Endothelial cell of umbilical vein (primary cell): ENCODE results near the gene IFIT3. TPM values are rescaled to one million over a fixed set of nuclear protein-coding genes. Genes with fewer than 3 reads are reported as not detected.

Source experiments
- BruUV-seq: library from RNA; stranded (reverse); fragments of 400-500 nt; replicated peaks from 2 replicates; lab custom pipeline; 2021; lab: Mats Ljungman, UMichigan
- CTCF ChIA-PET: fragments of 300-600, 350-600 bp; sonication (Branson Sonifier 250); formaldehyde crosslinking; loops from one replicate; lab custom pipeline; 2021; ENCODE audit warnings: antibody characterized with exemption, inconsistent platforms; lab: Charles Lee
- POLR2A ChIA-PET: fragments of 300-600, 350-600 bp; sonication (Branson Sonifier 250); formaldehyde crosslinking; loops from one replicate; lab custom pipeline; 2021; ENCODE audit warnings: antibody characterized with exemption, inconsistent platforms; lab: Charles Lee
- DNase-seq: peaks from one replicate; pipeline ENCODE4 v3.0.0-alpha.2; 2011; ENCODE audit warnings: low read depth, low spot score
- FAIRE-seq: peaks from 2 replicates; lab custom pipeline; 2011; peaks lifted over from hg19 to GRCh38; lab: Jason Lieb, UNC
- H2AFZ ChIP-seq: 2 replicates; pipeline ENCODE4 v1.6.0; 2012; ENCODE audit warnings: low read depth, low read length, control low read depth, inconsistent platforms
- H3K27ac ChIP-seq: 2 replicates; pipeline ENCODE4 v1.5.1; 2011; ENCODE audit warnings: low read depth, mild to moderate bottlenecking, control low read depth, low read length, moderate library complexity; ENCODE audit not compliant: insufficient read depth
- H3K27me3 ChIP-seq, 2 experiments: 2 replicates each; pipeline versions ENCODE4 v1.6.0 to v1.6.1; 2011; ENCODE audit warnings: low read length in 2 of 2, mixed read lengths in 1 of 2; ENCODE audit not compliant: control insufficient read depth in 2 of 2, insufficient read depth in 2 of 2
- H3K36me3 ChIP-seq, 2 experiments: 2 replicates in 1 of 2; 3 replicates in 1 of 2; pipeline ENCODE4 v1.5.1; 2011; ENCODE audit warnings: low read length in 2 of 2, mild to moderate bottlenecking in 1 of 2, moderate library complexity in 1 of 2; ENCODE audit not compliant: control insufficient read depth in 2 of 2, insufficient read depth in 2 of 2; ENCODE audit errors: extremely low read depth in 1 of 2
- H3K4me1 ChIP-seq: 3 replicates; pipeline ENCODE4 v1.5.1; 2011; ENCODE audit warnings: mild to moderate bottlenecking, low read length; ENCODE audit not compliant: control insufficient read depth, insufficient read depth; ENCODE audit errors: extremely low read depth
- H3K4me2 ChIP-seq: 2 replicates; pipeline ENCODE4 v1.6.1; 2011; ENCODE audit warnings: low read length, control low read depth, mixed read lengths; ENCODE audit not compliant: insufficient read depth
- H3K4me3 ChIP-seq, 3 experiments: fragments of 200-600 bp in 1 of 3; sonication (generic), shearing (Covaris generic) in 1 of 3; replicated peaks in 1 of 3; 2 replicates each; pipeline ENCODE4 v1.5.1; 2011 to 2016; ENCODE audit warnings: control low read depth in 3 of 3, low read length in 3 of 3, mild to moderate bottlenecking in 2 of 3, inconsistent platforms in 1 of 3, low read depth in 1 of 3, moderate library complexity in 1 of 3; ENCODE audit not compliant: insufficient read depth in 1 of 3
- H3K79me2 ChIP-seq: 2 replicates; pipeline ENCODE4 v1.6.0; 2012; ENCODE audit warnings: low read length, inconsistent platforms; ENCODE audit not compliant: control insufficient read depth, insufficient read depth
- H3K9ac ChIP-seq: replicated peaks from 2 replicates; pipeline ENCODE3; 2011; ENCODE audit warnings: low read length, control low read depth; ENCODE audit not compliant: insufficient read depth; ENCODE audit errors: extremely low read depth
- H3K9me1 ChIP-seq: replicated peaks from 3 replicates; pipeline ENCODE4 v1.6.0; 2011; ENCODE audit warnings: mild to moderate bottlenecking, low read length; ENCODE audit not compliant: control insufficient read depth, insufficient read depth; ENCODE audit errors: extremely low read depth
- H3K9me3 ChIP-seq: replicated peaks from 2 replicates; pipeline ENCODE4 v1.5.1; 2012; ENCODE audit warnings: low read length, inconsistent platforms; ENCODE audit not compliant: control insufficient read depth, insufficient read depth
- H4K20me1 ChIP-seq: replicated peaks from 2 replicates; pipeline ENCODE3; 2011; ENCODE audit warnings: mild to moderate bottlenecking, low read length; ENCODE audit not compliant: control insufficient read depth, insufficient read depth; ENCODE audit errors: extremely low read depth
- EZH2 ChIP-seq: IDR thresholded peaks from 2 replicates; pipeline ENCODE4 v1.6.1; 2012; ENCODE audit warnings: borderline replicate concordance, low read depth, mild to moderate bottlenecking, moderate library complexity, low read length, inconsistent platforms; ENCODE audit not compliant: severe bottlenecking
- FOS ChIP-seq: IDR thresholded peaks from 2 replicates; pipeline ENCODE4 v1.6.1; 2011; ENCODE audit warnings: mild to moderate bottlenecking, low read length, moderate library complexity, borderline replicate concordance; ENCODE audit not compliant: insufficient read depth
- GATA2 ChIP-seq: IDR thresholded peaks from 2 replicates; pipeline ENCODE4 v1.7.0; 2011; ENCODE audit warnings: low read depth, mild to moderate bottlenecking, moderate library complexity, mixed read lengths, low read length; ENCODE audit not compliant: insufficient read length, insufficient read depth
- JUN ChIP-seq: IDR thresholded peaks from 2 replicates; pipeline ENCODE4 v1.6.1; 2011; ENCODE audit warnings: borderline replicate concordance, low read depth; ENCODE audit not compliant: insufficient read length, insufficient read depth
- MAX ChIP-seq: IDR thresholded peaks from 2 replicates; pipeline ENCODE4 v1.6.1; 2011; ENCODE audit not compliant: insufficient read depth, insufficient read length
- MYC ChIP-seq: IDR thresholded peaks from one replicate; pipeline ENCODE4 v1.6.1; 2011; ENCODE audit warnings: mild to moderate bottlenecking, low read depth, low read length
- POLR2A ChIP-seq: IDR thresholded peaks from 2 replicates; pipeline ENCODE4 v1.6.1; 2012; ENCODE audit warnings: low read depth, mild to moderate bottlenecking, control low read depth, low read length
- POLR2AphosphoS5 ChIP-seq: IDR thresholded peaks from 2 replicates; pipeline ENCODE4 v1.6.1; 2012; ENCODE audit warnings: low read depth, mild to moderate bottlenecking, control low read depth, low read length, moderate library complexity; ENCODE audit not compliant: insufficient read depth
- dilution Hi-C: fragments of 300-500 bp; cut with MboI; formaldehyde crosslinking; loops from one replicate; pipeline ENCODE4 v1.15.0; 2019; ENCODE audit warnings: low sequenced_read_pairs; ENCODE audit not compliant: extremely low pct_ligation_motif_present
- intact Hi-C: fragments of 100-400 bp; cut with micrococcal nuclease; formaldehyde crosslinking; loops from one replicate; pipeline ENCODE4 v1.10.0; 2022
- polyA plus RNA-seq, 4 experiments: library from polyadenylated mRNA; depleted of rRNA in 3 of 4; stranded (reverse) in 3 of 4; unstranded in 1 of 4; fragments of >200 nt; gene quantifications; 2 replicates each; pipeline versions ENCODE4 v1.2.1 to v1.2.3, GENCODE V29; 2011 to 2012; ENCODE audit warnings: missing spikeins in 1 of 4
- total RNA-seq: library from RNA; stranded (reverse); gene quantifications from 2 replicates; pipeline ENCODE4 v1.2.3, GENCODE V29; 2021
- TF ChIP-seq, protein P1 (sequence below), 2 donors: IDR thresholded peaks; 1 replicate in 1 of 2; 2 replicates in 1 of 2; pipeline ENCODE4 v1.5.1; 2011; ENCODE audit warnings: low read length in 2 of 2, mild to moderate bottlenecking in 2 of 2, moderate library complexity in 2 of 2, control low read depth in 1 of 2, inconsistent platforms in 1 of 2, low read depth in 1 of 2; ENCODE audit not compliant: insufficient read depth in 1 of 2; ENCODE audit errors: extremely low read depth in 1 of 2

Gene IFIT3
- total and polyA plus RNA-seq, 2 donors (not counting 3 experiments of a cell fraction or from before 2014, with no cell fraction given), result 1.2 to 3.1 TPM

GRCh38 chr10:89335226-89335625 is 7.4 kb downstream of the IFIT3 start:
- FAIRE-seq (no peak), DNase-seq (no peak)
- Histone ChIP-seq H3K9me3 (no peaks in the 10 kb centered on the region), H3K4me1 (peaks cover 4% of the 10 kb centered on the region), H3K9me1 (no peaks in the 10 kb centered on the region), H3K27ac (no peak overlapping the region), H3K4me2 (no peak overlapping the region), H3K27me3 (no peaks in the 10 kb centered on the region), H3K4me3 (no peak overlapping the region), H3K9ac (no peak overlapping the region), H3K36me3 (no peaks in the 10 kb centered on the region), H4K20me1 (no peaks in the 10 kb centered on the region), H2AFZ (no peak overlapping the region), H3K79me2 (no peaks in the 10 kb centered on the region)
- ChIA-PET POLR2A (no interaction called here), CTCF (interaction anchor here (0.9 kb wide), 1 partner anchor 34 kb away, joined by 4 read pairs; no protein-coding TSS in a partner anchor)
- intact Hi-C loops, result no loop called here
- dilution Hi-C loops, result no loop called here
- TF ChIP-seq, protein P1, sequence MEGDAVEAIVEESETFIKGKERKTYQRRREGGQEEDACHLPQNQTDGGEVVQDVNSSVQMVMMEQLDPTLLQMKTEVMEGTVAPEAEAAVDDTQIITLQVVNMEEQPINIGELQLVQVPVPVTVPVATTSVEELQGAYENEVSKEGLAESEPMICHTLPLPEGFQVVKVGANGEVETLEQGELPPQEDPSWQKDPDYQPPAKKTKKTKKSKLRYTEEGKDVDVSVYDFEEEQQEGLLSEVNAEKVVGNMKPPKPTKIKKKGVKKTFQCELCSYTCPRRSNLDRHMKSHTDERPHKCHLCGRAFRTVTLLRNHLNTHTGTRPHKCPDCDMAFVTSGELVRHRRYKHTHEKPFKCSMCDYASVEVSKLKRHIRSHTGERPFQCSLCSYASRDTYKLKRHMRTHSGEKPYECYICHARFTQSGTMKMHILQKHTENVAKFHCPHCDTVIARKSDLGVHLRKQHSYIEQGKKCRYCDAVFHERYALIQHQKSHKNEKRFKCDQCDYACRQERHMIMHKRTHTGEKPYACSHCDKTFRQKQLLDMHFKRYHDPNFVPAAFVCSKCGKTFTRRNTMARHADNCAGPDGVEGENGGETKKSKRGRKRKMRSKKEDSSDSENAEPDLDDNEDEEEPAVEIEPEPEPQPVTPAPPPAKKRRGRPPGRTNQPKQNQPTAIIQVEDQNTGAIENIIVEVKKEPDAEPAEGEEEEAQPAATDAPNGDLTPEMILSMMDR (IDR thresholded peaks at IDR 0.05; ENCODE audit: extremely low read depth in 1 of 2, insufficient read depth in 1 of 2, low read depth in 1 of 2, low read length in 2 of 2), result no peak
- TF ChIP-seq GATA2 (no peak), POLR2A (no peak), EZH2 (no peak), MAX (no peak), MYC (no peak), FOS (no peak), JUN (no peak), POLR2AphosphoS5 (no peak)
- no TSS peak for BruUV-seq
